Epithelial cell of proximal tubule (primary cell): ENCODE data around the gene PKD2. TPM values are rescaled to one million over a fixed set of nuclear protein-coding genes. Genes with fewer than 3 reads are reported as not detected.
"Not testable (repeated sequence)": the region's sequence is repeated elsewhere in the genome, so short reads cannot be mapped to it uniquely, and the experiment has no call there.

Experiments used
- DNase-seq: peaks from one replicate; pipeline ENCODE4 v3.0.0-alpha.2; 2011; ENCODE audit warnings: low read depth
- H3K4me3 ChIP-seq: 2 replicates; pipeline ENCODE4 v1.5.1; 2011; ENCODE audit warnings: low read depth, mild to moderate bottlenecking, low read length
- total RNA-seq: library from RNA; depleted of rRNA; stranded (reverse); fragments of >200 nt; gene quantifications from 2 replicates; pipeline ENCODE4 v1.2.3, GENCODE V29; 2015
- TF ChIP-seq, protein P1 (sequence below): conservative IDR thresholded peaks from 2 replicates; pipeline ENCODE4 v1.5.1; 2012; ENCODE audit warnings: low read depth, mild to moderate bottlenecking, low read length

PKD2 gene
- total RNA-seq, 1 donor from 2014 or later: 14.1 TPM

DNA sequence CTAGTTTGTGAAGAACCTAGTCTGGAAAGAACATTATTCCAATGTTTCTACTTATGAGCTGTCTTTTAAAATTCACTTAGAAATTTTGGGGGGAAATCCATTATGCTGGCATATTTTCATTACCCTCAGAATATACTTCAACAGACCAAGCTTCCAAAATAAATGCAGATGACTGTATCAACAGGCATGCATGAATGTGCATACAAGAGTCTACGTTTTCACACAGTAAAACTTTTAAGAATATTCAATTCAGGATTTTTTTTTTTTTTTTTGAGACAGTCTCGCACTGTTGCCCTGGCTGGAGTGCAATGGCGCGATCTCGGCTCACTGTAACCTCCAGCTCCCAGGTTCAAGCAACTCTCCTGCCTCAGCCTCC lies 101.3 kb downstream of the PKD2 start:
- TF ChIP-seq, protein P1, sequence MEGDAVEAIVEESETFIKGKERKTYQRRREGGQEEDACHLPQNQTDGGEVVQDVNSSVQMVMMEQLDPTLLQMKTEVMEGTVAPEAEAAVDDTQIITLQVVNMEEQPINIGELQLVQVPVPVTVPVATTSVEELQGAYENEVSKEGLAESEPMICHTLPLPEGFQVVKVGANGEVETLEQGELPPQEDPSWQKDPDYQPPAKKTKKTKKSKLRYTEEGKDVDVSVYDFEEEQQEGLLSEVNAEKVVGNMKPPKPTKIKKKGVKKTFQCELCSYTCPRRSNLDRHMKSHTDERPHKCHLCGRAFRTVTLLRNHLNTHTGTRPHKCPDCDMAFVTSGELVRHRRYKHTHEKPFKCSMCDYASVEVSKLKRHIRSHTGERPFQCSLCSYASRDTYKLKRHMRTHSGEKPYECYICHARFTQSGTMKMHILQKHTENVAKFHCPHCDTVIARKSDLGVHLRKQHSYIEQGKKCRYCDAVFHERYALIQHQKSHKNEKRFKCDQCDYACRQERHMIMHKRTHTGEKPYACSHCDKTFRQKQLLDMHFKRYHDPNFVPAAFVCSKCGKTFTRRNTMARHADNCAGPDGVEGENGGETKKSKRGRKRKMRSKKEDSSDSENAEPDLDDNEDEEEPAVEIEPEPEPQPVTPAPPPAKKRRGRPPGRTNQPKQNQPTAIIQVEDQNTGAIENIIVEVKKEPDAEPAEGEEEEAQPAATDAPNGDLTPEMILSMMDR: no peak
- DNase-seq: no peak
- no peak overlapping the region for H3K4me3 ChIP-seq

GRCh38 chr4:88109123-88109881 lies 101.9 kb downstream of the PKD2 start:
- DNase-seq: no peak
- TF ChIP-seq, protein P1: no peak

GRCh38 chr4:88110826-88111225 lies 103.4 kb downstream of the PKD2 start:
- TF ChIP-seq, protein P1: no peak
- H3K4me3 ChIP-seq: no peak overlapping the region
- no peak for DNase-seq

More at GRCh38 chr4:88109123-88109881, 101.9 kb downstream of the PKD2 start:
- H3K4me3 ChIP-seq: no peak overlapping the region

- no peak overlapping the region for H3K4me3 ChIP-seq
- no peak for DNase-seq
- TF ChIP-seq, protein P1: no peak
These were observed 105.4 kb downstream of the PKD2 start for GRCh38 chr4:88112856-88113255.

GRCh38 chr4:88115587-88115986 lies 108.2 kb downstream of the PKD2 start:
- no peak overlapping the region for H3K4me3 ChIP-seq
- DNase-seq: no peak
- TF ChIP-seq, protein P1: no peak

GRCh38 chr4:88119943-88120342 lies 112.5 kb downstream of the PKD2 start:
- no peak for DNase-seq
- TF ChIP-seq, protein P1: no peak
- H3K4me3 ChIP-seq: no peak overlapping the region

DNA sequence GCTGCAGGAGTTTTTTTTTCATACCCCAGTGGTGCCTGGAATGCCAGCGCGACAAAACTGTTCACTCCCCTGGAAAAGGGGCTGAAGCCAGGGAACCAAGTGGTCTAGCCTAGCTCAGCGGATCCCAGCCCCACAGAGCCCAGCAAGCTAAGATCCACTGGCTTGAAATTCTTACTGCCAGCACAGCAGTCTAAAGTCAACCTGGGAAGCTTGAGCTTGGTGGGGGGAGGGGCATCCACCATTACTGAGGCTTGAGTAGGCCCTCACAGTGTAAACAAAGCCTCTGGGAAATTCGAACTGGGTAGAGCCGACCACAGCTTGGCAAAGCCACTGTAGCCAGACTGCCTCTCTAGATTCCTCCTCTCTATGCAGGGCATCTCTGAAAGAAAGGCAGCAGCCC lies 114.8 kb downstream of the PKD2 start:
- not testable (repeated sequence) for DNase-seq, H3K4me3 ChIP-seq

Other genes starting within 250 kb of the PKD2 start
- gene IBSP, start 208.1 kb upstream of the PKD2 start, total RNA-seq: not detected in 2 replicates
- not detected in 2 replicates for gene MEPE, start 174.7 kb upstream of the PKD2 start, total RNA-seq
- gene SPP1, start 31.9 kb upstream of the PKD2 start, total RNA-seq: 112 and 694 TPM in 2 replicates
- 0.29 and 0.51 TPM in 2 replicates for gene ABCG2, start 151.0 kb downstream of the PKD2 start, total RNA-seq